HG03108 (cell line): ENCODE data around the gene SLC38A4.
"Not testable (repeated sequence)": the region's sequence is repeated elsewhere in the genome, so short reads cannot be mapped to it uniquely, and the experiment has no call there.

Experiments used
- ATAC-seq: cut with Tn5 transposase; IDR thresholded peaks from one replicate; pipeline ENCODE4 v1.9.1; 2021; ENCODE audit warnings: moderate library complexity; ENCODE audit not compliant: unreplicated experiment

SLC38A4 gene

GRCh38 chr12:46779063-46779462, 46.7 kb downstream of the SLC38A4 start:
- ATAC-seq: no peak

- no peak for ATAC-seq
Measured at GRCh38 chr12:46778415-46778814, 47.4 kb downstream of the SLC38A4 start.

GRCh38 chr12:46777587-46777986, 48.2 kb downstream of the SLC38A4 start:
- ATAC-seq: no peak

- ATAC-seq: no peak
Measured at GRCh38 chr12:46775796-46776195, 50.0 kb downstream of the SLC38A4 start.

- ATAC-seq: no peak
Measured at GRCh38 chr12:46774322-46774633, 51.5 kb downstream of the SLC38A4 start.

GRCh38 chr12:46773586-46774321, 52.0 kb downstream of the SLC38A4 start:
- no peak for ATAC-seq

GRCh38 chr12:46771268-46771827, 54.4 kb downstream of the SLC38A4 start:
- ATAC-seq: no peak

- ATAC-seq: no peak
Measured at GRCh38 chr12:46770501-46771183, 55.2 kb downstream of the SLC38A4 start.

GRCh38 chr12:46764005-46764404, 61.8 kb downstream of the SLC38A4 start:
- ATAC-seq: no peak

GRCh38 chr12:46763230-46763629, 62.6 kb downstream of the SLC38A4 start:
- no peak for ATAC-seq

GRCh38 chr12:46754550-46754949, 71.2 kb downstream of the SLC38A4 start:
- ATAC-seq: no peak

GRCh38 chr12:46752396-46752795, 73.4 kb downstream of the SLC38A4 start:
- no peak for ATAC-seq

- ATAC-seq: no peak
Measured at GRCh38 chr12:46751173-46751572, 74.6 kb downstream of the SLC38A4 start.

GRCh38 chr12:46749322-46749721, 76.5 kb downstream of the SLC38A4 start:
- no peak for ATAC-seq

GRCh38 chr12:46744283-46744682, 81.5 kb downstream of the SLC38A4 start:
- ATAC-seq: no peak

GRCh38 chr12:46743456-46743855, 82.3 kb downstream of the SLC38A4 start:
- no peak for ATAC-seq

- ATAC-seq: not testable (repeated sequence)
Measured at GRCh38 chr12:46742271-46742670, 83.5 kb downstream of the SLC38A4 start.

GRCh38 chr12:46725332-46725731, 100.5 kb downstream of the SLC38A4 start:
- ATAC-seq: no peak

GRCh38 chr12:46723629-46724419, 102.0 kb downstream of the SLC38A4 start:
- no peak for ATAC-seq

- no peak for ATAC-seq
Measured at GRCh38 chr12:46722394-46723185, 103.2 kb downstream of the SLC38A4 start.

GRCh38 chr12:46718495-46718894, 107.3 kb downstream of the SLC38A4 start:
- ATAC-seq: no peak
